SK-N-SH (cell line): ENCODE results near the gene VWC2L. TPM values are rescaled to one million over a fixed set of nuclear protein-coding genes. Genes with fewer than 3 reads are reported as not detected.

Experiments used
- CTCF ChIA-PET: fragments of 300-600, 350-600 bp; formaldehyde crosslinking; extraction: SDS; loops from one replicate; lab custom pipeline; 2021; lab: Yijun Ruan, JAX
- POLR2A ChIA-PET: fragments of 350-600 bp; sonication (Branson Sonifier 250); formaldehyde crosslinking; extraction: SDS; loops from one replicate; lab custom pipeline; 2020; ENCODE audit warnings: antibody characterized with exemption, inconsistent platforms; lab: Yijun Ruan, JAX
- DNase-seq: peaks from one replicate; pipeline ENCODE4 v3.0.0; 2012
- H2AFZ ChIP-seq: fragments of 200-600 bp; sonication (generic); 2 replicates; pipeline ENCODE4 v1.8.1; 2016; ENCODE audit warnings: antibody characterized with exemption, mild to moderate bottlenecking, low read depth
- H3F3A ChIP-seq: fragments of 200-600 bp; sonication (generic); replicated peaks from 2 replicates; pipeline ENCODE3; 2016; ENCODE audit warnings: antibody characterized with exemption, mild to moderate bottlenecking; ENCODE audit not compliant: insufficient read depth
- H3K27ac ChIP-seq, 2 experiments: fragments of 200-500 bp in 1 of 2; fragments of 200-600 bp in 1 of 2; sonication (Bioruptor generic) in 1 of 2; sonication (generic), shearing (Covaris generic) in 1 of 2; 2 replicates each; pipeline versions ENCODE4 v1.5.1 to v1.6.1; 2014 to 2016; ENCODE audit warnings: low read depth in 2 of 2, inconsistent platforms in 1 of 2, low read length in 1 of 2, mild to moderate bottlenecking in 1 of 2, mixed read lengths in 1 of 2
- H3K27me3 ChIP-seq: fragments of 200-600 bp; sonication (generic), shearing (Covaris generic); 2 replicates; pipeline ENCODE4 v1.6.1; 2016; ENCODE audit warnings: mixed run types; ENCODE audit not compliant: insufficient read depth
- H3K36me3 ChIP-seq, 2 experiments: fragments of 200-500 bp in 1 of 2; fragments of 200-600 bp in 1 of 2; sonication (Bioruptor generic) in 1 of 2; sonication (generic) in 1 of 2; replicated peaks in 1 of 2; 2 replicates each; pipeline versions ENCODE3 to v1.5.1; 2014 to 2016; ENCODE audit warnings: low read length in 1 of 2, mild to moderate bottlenecking in 1 of 2; ENCODE audit not compliant: insufficient read depth in 2 of 2, control insufficient read depth in 1 of 2
- H3K4me1 ChIP-seq, 2 experiments: fragments of 200-500 bp in 1 of 2; fragments of 200-600 bp in 1 of 2; sonication (Bioruptor generic) in 1 of 2; sonication (generic), shearing (Covaris generic) in 1 of 2; 2 replicates each; pipeline versions ENCODE4 v1.5.1 to v1.6.1; 2014 to 2016; ENCODE audit warnings: low read depth in 1 of 2, low read length in 1 of 2, mixed run types in 1 of 2; ENCODE audit not compliant: insufficient read depth in 2 of 2, control insufficient read depth in 1 of 2
- H3K4me2 ChIP-seq: fragments of 200-600 bp; sonication (generic), shearing (Covaris generic); 2 replicates; pipeline ENCODE4 v1.6.1; 2017; ENCODE audit warnings: mixed run types
- H3K4me3 ChIP-seq, 2 experiments: fragments of 200-500 bp in 1 of 2; fragments of 200-600 bp in 1 of 2; sonication (Bioruptor generic) in 1 of 2; sonication (generic), shearing (Covaris generic) in 1 of 2; 2 replicates each; pipeline versions ENCODE4 v1.5.1 to v1.8.1; 2014 to 2016; ENCODE audit warnings: low read depth in 2 of 2, inconsistent platforms in 1 of 2, low read length in 1 of 2, mild to moderate bottlenecking in 1 of 2, mixed read lengths in 1 of 2, moderate library complexity in 1 of 2
- H3K79me2 ChIP-seq: fragments of 200-600 bp; sonication (generic); 2 replicates; pipeline ENCODE4 v1.8.1; 2017; ENCODE audit warnings: mild to moderate bottlenecking; ENCODE audit not compliant: insufficient read depth
- H3K9ac ChIP-seq: fragments of 200-600 bp; sonication (generic); 2 replicates; pipeline ENCODE4 v1.6.1; 2017; ENCODE audit warnings: mixed run types
- H3K9me2 ChIP-seq: fragments of 200-600 bp; sonication (generic); 2 replicates; pipeline ENCODE4 v1.6.1; 2017; ENCODE audit warnings: mixed run types
- H3K9me3 ChIP-seq: fragments of 200-600 bp; sonication (generic); 2 replicates; pipeline ENCODE4 v1.6.1; 2017; ENCODE audit warnings: mixed run types, mild to moderate bottlenecking, moderate library complexity
- H4K20me1 ChIP-seq: fragments of 200-600 bp; sonication (generic); 2 replicates; pipeline ENCODE4 v1.6.1; 2017; ENCODE audit warnings: mild to moderate bottlenecking, mixed run types; ENCODE audit not compliant: insufficient read depth
- CTCF ChIP-seq: fragments of 200-600 bp; sonication (generic); IDR thresholded peaks from 2 replicates; pipeline ENCODE4 v1.6.1; 2017; ENCODE audit warnings: antibody characterized with exemption, mild to moderate bottlenecking, moderate library complexity
- ELF1 ChIP-seq: IDR thresholded peaks from 2 replicates; pipeline ENCODE4 v1.4.0; 2012
- FOSL2 ChIP-seq: IDR thresholded peaks from 2 replicates; pipeline ENCODE4 v1.4.0; 2012; ENCODE audit warnings: low read depth, mild to moderate bottlenecking, moderate library complexity, borderline replicate concordance
- FOXJ3 ChIP-seq: sonication (generic); formaldehyde crosslinking; IDR thresholded peaks from 2 replicates; pipeline ENCODE4 v1.5.1; 2020; ENCODE audit warnings: mild to moderate bottlenecking, missing genetic modification reagents
- FOXM1 ChIP-seq: IDR thresholded peaks from 2 replicates; pipeline ENCODE4 v1.4.0; 2012; ENCODE audit warnings: low read depth, mild to moderate bottlenecking
- GABPA ChIP-seq: IDR thresholded peaks from 2 replicates; pipeline ENCODE4 v1.4.0; 2012; ENCODE audit warnings: low read depth, mild to moderate bottlenecking
- GATA2 ChIP-seq: sonication (generic); formaldehyde crosslinking; IDR thresholded peaks from 2 replicates; pipeline ENCODE4 v1.5.0; 2020; ENCODE audit warnings: mild to moderate bottlenecking, missing genetic modification reagents
- PBX3 ChIP-seq: IDR thresholded peaks from 2 replicates; pipeline ENCODE4; 2012
- RAD21 ChIP-seq: IDR thresholded peaks from 2 replicates; pipeline ENCODE4 v1.6.1; 2012; ENCODE audit warnings: mild to moderate bottlenecking, low read length
- RFX5 ChIP-seq: IDR thresholded peaks from 2 replicates; pipeline ENCODE4 v1.6.1; 2012; ENCODE audit warnings: mild to moderate bottlenecking, improper control_type of control experiment, low read length
- RXRA ChIP-seq: IDR thresholded peaks from 2 replicates; pipeline ENCODE4 v1.4.0; 2012; ENCODE audit warnings: low read depth, mild to moderate bottlenecking, borderline replicate concordance
- SIN3A ChIP-seq: IDR thresholded peaks from 2 replicates; pipeline ENCODE4 v1.6.1; 2012; ENCODE audit warnings: low read depth, mild to moderate bottlenecking, low read length, moderate library complexity, borderline replicate concordance
- SMC3 ChIP-seq: IDR thresholded peaks from 2 replicates; pipeline ENCODE4 v1.6.1; 2012; ENCODE audit warnings: low read depth, low read length, improper control_type of control experiment
- TCF12 ChIP-seq: IDR thresholded peaks from 2 replicates; pipeline ENCODE4 v1.4.0; 2012
- ZBTB33 ChIP-seq: IDR thresholded peaks from 2 replicates; pipeline ENCODE4 v1.4.0; 2012; ENCODE audit warnings: low read depth, borderline replicate concordance
- WGBS: methylation state at CpG from one replicate; pipeline ENCODE4 v1.1.6; 2017; ENCODE audit warnings: low lambda C conversion rate; 5-methylcytosine and 5-hydroxymethylcytosine counted together
- polyA plus RNA-seq, 3 experiments: library from polyadenylated mRNA; depleted of rRNA; stranded (reverse); fragments of >200 nt; gene quantifications; 2 replicates each; pipeline ENCODE4 v1.2.3, GENCODE V29; 2012
- TF ChIP-seq, protein P1 (sequence below): IDR thresholded peaks from 2 replicates; pipeline ENCODE4 v1.4.0; 2012; ENCODE audit warnings: low read depth

Gene VWC2L
- polyA plus RNA-seq, 1 of the 3 experiments (the other 2 are of a cell fraction) = not detected

DNA sequence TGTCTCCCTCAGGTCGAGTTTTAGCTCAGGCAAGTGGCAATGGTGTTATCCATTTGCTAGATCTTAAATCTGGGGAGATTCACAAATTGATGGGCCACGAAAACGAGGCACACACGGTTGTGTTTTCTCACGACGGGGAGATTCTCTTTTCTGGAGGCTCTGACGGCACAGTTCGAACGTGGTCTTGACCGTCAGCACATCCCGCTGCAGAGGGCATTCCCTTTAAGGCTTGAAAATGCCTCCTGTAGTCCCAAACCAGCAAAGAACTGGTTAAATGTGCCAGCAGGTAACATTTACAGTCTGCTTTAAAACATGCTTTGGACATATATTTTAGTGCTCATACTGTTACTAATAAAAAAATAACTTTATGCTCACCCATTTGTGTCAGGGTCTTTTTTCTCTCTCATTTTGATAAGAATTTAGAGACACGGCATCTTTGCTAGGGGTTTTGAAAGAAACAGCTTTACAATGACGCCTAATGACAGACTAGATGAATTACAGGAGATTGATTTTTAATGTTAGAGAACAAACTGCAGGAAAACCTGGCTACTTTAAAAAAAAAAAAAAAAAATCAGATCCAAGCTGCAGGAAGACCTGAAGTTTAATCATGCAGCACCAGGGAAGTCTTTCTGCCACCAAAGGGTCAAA, 602 bp upstream of the VWC2L start:
- peak overlapping the region in 1 of 2 experiments; percentile 33; a peak in 1 of 4 replicates for H3K4me3 ChIP-seq
- no peak overlapping the region for H3K27ac ChIP-seq
- H4K20me1 ChIP-seq = no peaks in the 10 kb centered on the region
- H3K27me3 ChIP-seq = no peaks in the 10 kb centered on the region
- H3F3A ChIP-seq = no peaks in the 10 kb centered on the region
- POLR2A ChIA-PET = no interaction called here
- no peak overlapping the region for H2AFZ ChIP-seq
- 0 out of 2 replicates have a peak, but pooled peaks have one; percentile 16 for TF ChIP-seq CTCF
- TF ChIP-seq RAD21 = peak; percentile 58
- TF ChIP-seq SMC3 = peak; percentile 12; the same call in 1 of the 2 replicates
- no peak for TF ChIP-seq SIN3A
- no peaks in the 10 kb centered on the region for H3K36me3 ChIP-seq
- H3K9ac ChIP-seq = no peak overlapping the region
- no peaks in the 10 kb centered on the region for H3K79me2 ChIP-seq
- peak; percentile 23 for DNase-seq
- no peaks in the 10 kb centered on the region for H3K9me3 ChIP-seq
- 6% methylated on average over 10 of the region's 13 CpGs for WGBS
- no peaks in the 10 kb centered on the region for H3K9me2 ChIP-seq
- no peaks in the 10 kb centered on the region; a peak in 2 of 4 replicates for H3K4me1 ChIP-seq
- CTCF ChIA-PET = interaction anchor here (0.7 to 2.4 kb wide), 21 partner anchors 9 to 1158 kb away, joined by 3 to 11 read pairs (median 3); no protein-coding TSS in a partner anchor
- H3K4me2 ChIP-seq = no peak overlapping the region

DNA sequence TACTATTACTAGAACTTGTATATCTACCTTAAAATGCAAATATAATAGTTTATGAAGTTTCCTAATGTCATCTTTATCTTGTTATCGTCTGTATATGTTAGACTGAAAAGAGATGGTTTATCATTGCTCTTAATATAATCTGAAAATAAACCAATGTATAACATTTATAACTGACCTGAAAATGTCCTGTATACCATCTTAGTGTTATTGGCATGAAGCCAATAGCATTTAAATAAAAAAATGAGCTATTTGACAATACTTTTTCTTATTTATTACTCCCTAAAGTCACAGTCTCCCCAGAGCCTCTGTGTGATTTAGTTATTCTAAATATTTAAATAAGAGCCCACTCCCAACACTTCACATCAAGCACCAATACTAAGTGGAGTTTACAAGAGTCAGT, 1.8 kb downstream of the VWC2L start:
- no peaks in the 10 kb centered on the region for H3K79me2 ChIP-seq
- no peaks in the 10 kb centered on the region for H3K9me3 ChIP-seq
- no peaks in the 10 kb centered on the region for H3K9me2 ChIP-seq
- DNase-seq = no peak
- H3K4me1 ChIP-seq = no peaks in the 10 kb centered on the region; a peak in 2 of 4 replicates
- no peak overlapping the region for H3K9ac ChIP-seq
- no peak overlapping the region for H2AFZ ChIP-seq
- H3K36me3 ChIP-seq = no peaks in the 10 kb centered on the region
- no peak for TF ChIP-seq ELF1
- TF ChIP-seq GATA2 (CRISPR knock-in tag) = no peak
- no peak for TF ChIP-seq SIN3A
- TF ChIP-seq, all 33 proteins: peak for 0
- no peaks in the 10 kb centered on the region for H3K27me3 ChIP-seq
- no peak overlapping the region for H3K4me2 ChIP-seq
- H4K20me1 ChIP-seq = no peaks in the 10 kb centered on the region
- no peaks in the 10 kb centered on the region for H3F3A ChIP-seq
- ChIA-PET POLR2A (no interaction called here), CTCF (interaction anchor here (1.2 kb wide), 1 partner anchor 14 kb away, joined by 4 read pairs; no protein-coding TSS in a partner anchor)
- H3K4me3 ChIP-seq = no peak overlapping the region
- 11% methylated on average over 1 of the region's 1 CpG for WGBS
- no peak overlapping the region for H3K27ac ChIP-seq

GRCh38 chr2:214436470-214436869, 25.6 kb downstream of the VWC2L start:
- no peak overlapping the region for H3K4me3 ChIP-seq
- 58% methylated on average over 4 of the region's 4 CpGs for WGBS
- H4K20me1 ChIP-seq = no peaks in the 10 kb centered on the region
- no peaks in the 10 kb centered on the region for H3K27me3 ChIP-seq
- TF ChIP-seq FOSL2 (no peak), GABPA (no peak), GATA2 (CRISPR knock-in tag) (no peak), PBX3 (no peak), SMC3 (no peak), RXRA (no peak), FOXM1 (no peak), ZBTB33 (no peak), TCF12 (no peak), FOXJ3 (CRISPR knock-in tag) (no peak), RFX5 (no peak)
- TF ChIP-seq, protein P1, sequence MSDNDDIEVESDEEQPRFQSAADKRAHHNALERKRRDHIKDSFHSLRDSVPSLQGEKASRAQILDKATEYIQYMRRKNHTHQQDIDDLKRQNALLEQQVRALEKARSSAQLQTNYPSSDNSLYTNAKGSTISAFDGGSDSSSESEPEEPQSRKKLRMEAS = no peak
- H2AFZ ChIP-seq = no peak overlapping the region
- ChIA-PET POLR2A (no interaction called here), CTCF (no interaction called here)
- no peak for DNase-seq
- no peaks in the 10 kb centered on the region for H3K9me2 ChIP-seq
- H3K27ac ChIP-seq = no peak overlapping the region
- no peaks in the 10 kb centered on the region for H3K36me3 ChIP-seq
- H3K79me2 ChIP-seq = no peaks in the 10 kb centered on the region
- H3K9ac ChIP-seq = no peak overlapping the region
- H3K9me3 ChIP-seq = no peaks in the 10 kb centered on the region
- no peaks in the 10 kb centered on the region for H3K4me1 ChIP-seq
- no peak overlapping the region for H3K4me2 ChIP-seq
- no peaks in the 10 kb centered on the region for H3F3A ChIP-seq
